Neural cell (in vitro differentiated cells): ENCODE results near the gene ARHGAP6. TPM values are rescaled to one million over a fixed set of nuclear protein-coding genes. Genes with fewer than 3 reads are reported as not detected.

Experiments used
- H2AFZ ChIP-seq: fragments of 200-600, 300-800 bp; sonication (generic), shearing (Covaris generic); 2 replicates; pipeline ENCODE4 v1.6.0; 2014; ENCODE audit warnings: low read depth, mild to moderate bottlenecking, antibody characterized with exemption, low read length, moderate library complexity
- H3F3A ChIP-seq: fragments of 200-600 bp; shearing (Covaris generic); 2 replicates; pipeline ENCODE4 v1.6.1; 2016; ENCODE audit warnings: mild to moderate bottlenecking, moderate library complexity, mixed read lengths, antibody characterized with exemption, low read length; ENCODE audit not compliant: insufficient read depth, poor library complexity, severe bottlenecking
- H3K27ac ChIP-seq: fragments of 200-600, 300-800 bp; sonication (generic), shearing (Covaris generic); 2 replicates; pipeline ENCODE4 v1.5.1; 2014; ENCODE audit warnings: mild to moderate bottlenecking, low read length, moderate library complexity
- H3K27me3 ChIP-seq: fragments of 300-800, 200-600 bp; sonication (generic), shearing (Covaris generic); 2 replicates; pipeline ENCODE4 v1.6.0; 2014; ENCODE audit warnings: mild to moderate bottlenecking, low read depth, low read length, moderate library complexity; ENCODE audit not compliant: insufficient read depth
- H3K36me3 ChIP-seq: fragments of 300-800, 200-600 bp; sonication (generic), shearing (Covaris generic); 2 replicates; pipeline ENCODE4 v1.5.1; 2014; ENCODE audit warnings: mild to moderate bottlenecking, antibody characterized with exemption, low read length, moderate library complexity; ENCODE audit not compliant: insufficient read depth
- H3K4me2 ChIP-seq: fragments of 300-800, 200-600 bp; sonication (generic), shearing (Covaris generic); 2 replicates; pipeline ENCODE4 v1.6.0; 2014; ENCODE audit warnings: mild to moderate bottlenecking, low read length
- H3K4me3 ChIP-seq: fragments of 300-800, 200-600 bp; sonication (generic), shearing (Covaris generic); 2 replicates; pipeline ENCODE4 v1.5.1; 2014; ENCODE audit warnings: mild to moderate bottlenecking, low read length, moderate library complexity
- H3K79me2 ChIP-seq: fragments of 200-600 bp; shearing (Covaris generic); replicated peaks from 2 replicates; pipeline ENCODE4 v1.6.0; 2014; ENCODE audit warnings: mild to moderate bottlenecking, low read length, moderate library complexity; ENCODE audit not compliant: insufficient read depth
- H3K9ac ChIP-seq: fragments of 300-800, 200-600 bp; sonication (generic), shearing (Covaris generic); 2 replicates; pipeline ENCODE4 v1.6.1; 2016; ENCODE audit warnings: mild to moderate bottlenecking, low read length, mixed read lengths
- H3K9me2 ChIP-seq: fragments of 200-600 bp; shearing (Covaris generic); 2 replicates; pipeline ENCODE4 v1.6.1; 2016; ENCODE audit warnings: mild to moderate bottlenecking, low read length, mixed read lengths; ENCODE audit not compliant: insufficient read depth
- H3K9me3 ChIP-seq: fragments of 200-600, 300-800 bp; sonication (generic), shearing (Covaris generic); 2 replicates; pipeline ENCODE4 v1.6.1; 2016; ENCODE audit warnings: mild to moderate bottlenecking, mixed run types, low read length, moderate library complexity, mixed read lengths
- H4K20me1 ChIP-seq: fragments of 200-600 bp; shearing (Covaris generic); 2 replicates; pipeline ENCODE4 v1.6.1; 2016; ENCODE audit warnings: mild to moderate bottlenecking, mixed run types; ENCODE audit not compliant: insufficient read depth
- CTCF ChIP-seq: fragments of 450-650 bp; IDR thresholded peaks from 2 replicates; pipeline ENCODE4 v1.5.1; 2014; ENCODE audit warnings: antibody characterized with exemption, mild to moderate bottlenecking, moderate library complexity; ENCODE audit not compliant: poor library complexity, severe bottlenecking
- EP300 ChIP-seq: fragments of 450-650 bp; conservative IDR thresholded peaks from 2 replicates; pipeline ENCODE4 v1.6.1; 2014; ENCODE audit warnings: antibody characterized with exemption, mild to moderate bottlenecking, moderate library complexity; ENCODE audit not compliant: poor library complexity, severe bottlenecking
- EZH2 ChIP-seq: fragments of 200-600, 300-800 bp; shearing (Covaris generic), sonication (generic); IDR thresholded peaks from 2 replicates; pipeline ENCODE4 v1.6.1; 2014; ENCODE audit warnings: antibody characterized with exemption, low read length, borderline replicate concordance, mild to moderate bottlenecking; ENCODE audit not compliant: insufficient read depth, poor library complexity, severe bottlenecking
- MXI1 ChIP-seq: fragments of 450-650 bp; conservative IDR thresholded peaks from 2 replicates; pipeline ENCODE4 v1.6.1; 2014; ENCODE audit warnings: antibody characterized with exemption, mild to moderate bottlenecking; ENCODE audit not compliant: poor library complexity, severe bottlenecking
- POLR2AphosphoS5 ChIP-seq: IDR thresholded peaks from 2 replicates; pipeline ENCODE4 v1.6.1; 2012
- RAD21 ChIP-seq: fragments of 450-650 bp; conservative IDR thresholded peaks from 2 replicates; pipeline ENCODE4 v1.6.1; 2014; ENCODE audit warnings: antibody characterized with exemption, mild to moderate bottlenecking, moderate library complexity
- REST ChIP-seq: IDR thresholded peaks from 2 replicates; pipeline ENCODE4 v1.6.1; 2012; ENCODE audit warnings: borderline replicate concordance
- SMC3 ChIP-seq: fragments of 450-650 bp; conservative IDR thresholded peaks from 2 replicates; pipeline ENCODE4 v1.6.1; 2014; ENCODE audit warnings: antibody characterized with exemption, mild to moderate bottlenecking, moderate library complexity; ENCODE audit not compliant: poor library complexity
- TAF1 ChIP-seq: IDR thresholded peaks from 2 replicates; pipeline ENCODE4 v1.6.1; 2012; ENCODE audit warnings: low read depth
- polyA plus RNA-seq: library from polyadenylated mRNA; depleted of rRNA; stranded (reverse); fragments of >200 nt; gene quantifications from 2 replicates; pipeline ENCODE4 v1.2.3, GENCODE V29; 2014

ARHGAP6 gene
- polyA plus RNA-seq, 1 donor from 2014 or later = 0.40 TPM

- Histone ChIP-seq H2AFZ (no peak overlapping the region), H3K9ac (no peak overlapping the region), H3K36me3 (no peaks in the 10 kb centered on the region), H3K4me2 (no peak overlapping the region), H3F3A (no peaks in the 10 kb centered on the region), H3K4me3 (no peak overlapping the region), H3K27ac (no peak overlapping the region), H3K27me3 (no peaks in the 10 kb centered on the region), H4K20me1 (no peaks in the 10 kb centered on the region), H3K9me3 (no peaks in the 10 kb centered on the region), H3K79me2 (no peaks in the 10 kb centered on the region), H3K9me2 (no peaks in the 10 kb centered on the region)
- no peak for TF ChIP-seq REST
- no peak for TF ChIP-seq MXI1
- TF ChIP-seq RAD21 = no peak
- no peak for TF ChIP-seq CTCF
- no peak for TF ChIP-seq POLR2AphosphoS5
- no peak for TF ChIP-seq EZH2
- no peak for TF ChIP-seq EP300
- no peak for TF ChIP-seq SMC3
- TF ChIP-seq TAF1 = no peak
These were observed 36.0 kb downstream of the ARHGAP6 start for GRCh38 chrX:11629593-11630211.

- no peak overlapping the region for H3K27ac ChIP-seq
- no peaks in the 10 kb centered on the region for H3F3A ChIP-seq
- TF ChIP-seq EZH2 (no peak), EP300 (no peak)
- H3K9me3 ChIP-seq = no peaks in the 10 kb centered on the region
- H3K36me3 ChIP-seq = no peaks in the 10 kb centered on the region
- no peaks in the 10 kb centered on the region for H3K27me3 ChIP-seq
- no peaks in the 10 kb centered on the region for H4K20me1 ChIP-seq
- no peak overlapping the region for H3K9ac ChIP-seq
- H3K4me2 ChIP-seq = no peak overlapping the region
- no peaks in the 10 kb centered on the region for H3K79me2 ChIP-seq
- H3K9me2 ChIP-seq = no peaks in the 10 kb centered on the region
- no peak overlapping the region for H2AFZ ChIP-seq
- H3K4me3 ChIP-seq = no peak overlapping the region
These were observed 37.3 kb downstream of the ARHGAP6 start for GRCh38 chrX:11628399-11628798.
